Right lobe of liver (tissue), 4 donors: ENCODE measurements around the gene CIBAR2.

ENCODE experiments used
- CTCF ChIP-seq, 4 donors: fragments of 200-600 bp in 3 of 4; fragments of 450-650 bp in 1 of 4; IDR thresholded peaks; one replicate each; pipeline versions ENCODE4 v1.5.1 to v1.8.0; 2016 to 2022; ENCODE audit warnings: antibody characterized with exemption in 4 of 4, mild to moderate bottlenecking in 2 of 4
- POLR2A ChIP-seq: fragments of 450-650 bp; IDR thresholded peaks from one replicate; pipeline ENCODE4 v1.6.1; 2017; ENCODE audit warnings: antibody characterized with exemption, mild to moderate bottlenecking
- donor health status: DM: no; HTN: no; CAD: no.
- donor health status: DM: no; HTN: no; CAD: no.
- donor health status: DM: no; HTN: yes; CAD: no.

DNA sequence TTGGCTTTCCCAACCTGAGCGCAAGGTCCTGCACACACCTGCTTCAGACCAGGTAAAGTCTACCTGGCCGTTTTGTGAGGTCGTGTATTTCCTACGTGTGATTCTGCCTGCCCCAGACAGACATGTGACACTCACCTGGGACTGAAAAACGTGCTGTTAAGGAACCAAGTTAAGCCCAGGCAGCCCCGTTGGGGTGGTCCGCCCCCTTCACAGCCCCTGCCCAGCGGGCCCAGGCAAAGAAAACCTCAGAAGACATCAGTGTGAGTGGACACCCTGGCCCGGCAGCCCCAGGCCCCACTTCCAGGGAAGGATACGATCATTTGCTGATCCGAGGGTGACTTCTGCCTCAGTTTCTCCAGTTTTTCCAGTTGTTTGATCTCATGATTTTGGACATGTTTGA lies 4.7 kb downstream of the CIBAR2 start:
- no peak for TF ChIP-seq POLR2A
- no peak for TF ChIP-seq CTCF (IDR thresholded peaks at IDR 0.05)
